ENCODE data around the gene TXLNA.

Gene TXLNA

GRCh38 chr1:32215629-32216480, 36.4 kb downstream of the TXLNA start:
- DNase-seq, result peak; percentile 25

- no peak for DNase-seq
Measured at GRCh38 chr1:32216566-32216965, 37.1 kb downstream of the TXLNA start.

GRCh38 chr1:32219022-32219421, 39.5 kb downstream of the TXLNA start:
- no peak for DNase-seq

- no peak for DNase-seq
Measured at GRCh38 chr1:32220746-32221580, 41.5 kb downstream of the TXLNA start.

DNA sequence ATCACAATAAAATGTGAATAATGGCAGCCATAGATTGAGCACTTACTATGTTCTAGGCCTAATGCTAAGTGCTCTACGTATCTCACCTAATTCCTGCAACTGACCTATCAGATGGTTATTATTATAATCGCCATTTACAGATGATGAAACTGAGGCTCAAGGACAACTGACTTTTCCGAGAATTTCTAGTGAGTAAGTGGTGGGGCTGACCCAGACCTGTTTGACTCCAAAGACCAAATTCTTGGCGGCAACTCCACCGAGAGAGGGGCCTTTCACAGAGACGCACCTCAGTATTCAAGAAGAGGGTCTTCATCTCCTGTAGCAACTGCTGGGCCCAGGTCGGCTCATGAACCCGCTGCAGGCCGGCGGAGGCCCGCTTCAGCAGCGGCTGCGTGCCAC, 42.1 kb downstream of the TXLNA start:
- no peak for DNase-seq

GRCh38 chr1:32221980-32222755, 42.7 kb downstream of the TXLNA start, which contains the start of the genes EIF3I and TMEM234:
Gene EIF3I, plus strand, starts transcription at chr1:32222407. Its CDS starts 35 bp downstream, at chr1:32222442.
Gene TMEM234, minus strand, starts transcription at chr1:32222353. Its CDS starts 31 bp downstream, at chr1:32222322.
- DNase-seq, result peak; percentile 96

DNA sequence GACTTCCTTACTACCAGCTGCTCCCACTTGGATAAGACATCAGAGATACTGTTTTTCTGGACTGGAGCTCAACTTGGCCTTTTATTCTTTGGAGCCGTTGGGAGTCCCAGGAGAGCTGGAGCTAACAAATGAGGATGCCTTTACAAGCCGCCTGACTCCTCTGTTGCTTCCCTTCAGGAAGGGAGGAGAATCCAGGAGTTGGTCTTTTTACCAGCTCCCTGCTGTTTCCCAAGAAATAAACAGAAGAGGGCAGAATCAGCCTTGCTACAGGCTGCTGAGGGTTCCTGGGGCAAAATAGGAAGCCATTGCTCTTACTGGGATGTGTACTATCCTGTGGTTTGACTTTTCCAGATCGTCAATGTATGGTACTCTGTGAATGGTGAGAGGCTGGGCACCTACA, 44.2 kb downstream of the TXLNA start:
- no peak for DNase-seq

DNA sequence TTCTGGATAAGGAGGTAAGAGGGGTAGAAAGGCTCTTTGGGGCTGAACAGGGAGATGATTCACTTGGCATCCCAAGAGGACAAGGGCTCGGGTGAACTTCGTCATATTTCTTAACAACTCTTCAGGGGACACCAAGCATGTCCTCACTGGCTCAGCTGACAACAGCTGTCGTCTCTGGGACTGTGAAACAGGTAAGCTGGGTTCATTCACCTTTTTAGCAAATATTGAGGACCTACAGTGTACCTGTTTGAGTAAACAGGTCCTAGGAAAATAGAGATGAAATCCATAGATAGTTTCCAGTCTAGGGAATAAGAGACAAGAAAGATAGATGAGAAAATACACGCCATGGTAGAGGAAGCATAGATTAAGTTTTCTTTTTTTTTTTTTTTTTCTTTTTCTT, 44.8 kb downstream of the TXLNA start:
- DNase-seq, result no peak

DNA sequence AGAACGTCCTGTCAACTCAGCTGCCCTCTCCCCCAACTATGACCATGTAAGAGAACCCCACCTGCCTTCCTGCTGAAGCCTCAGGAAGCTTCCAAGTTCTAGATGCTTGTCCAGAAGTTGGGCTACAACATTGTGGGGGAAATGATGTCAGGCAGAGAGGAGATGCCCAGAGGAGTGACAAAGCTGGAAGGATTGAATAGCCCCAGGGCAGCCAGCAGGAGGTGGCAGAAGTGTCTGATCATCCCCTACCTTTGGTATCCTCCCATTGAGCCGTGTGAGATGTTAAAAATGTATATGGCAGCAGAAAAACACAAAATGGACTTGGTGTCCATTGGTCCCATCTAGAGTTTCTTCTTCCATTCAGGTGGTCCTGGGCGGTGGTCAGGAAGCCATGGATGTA, 49.3 kb downstream of the TXLNA start:
- DNase-seq, result no peak

- no peak for DNase-seq
Measured at GRCh38 chr1:32231843-32232432, 52.5 kb downstream of the TXLNA start.

DNA sequence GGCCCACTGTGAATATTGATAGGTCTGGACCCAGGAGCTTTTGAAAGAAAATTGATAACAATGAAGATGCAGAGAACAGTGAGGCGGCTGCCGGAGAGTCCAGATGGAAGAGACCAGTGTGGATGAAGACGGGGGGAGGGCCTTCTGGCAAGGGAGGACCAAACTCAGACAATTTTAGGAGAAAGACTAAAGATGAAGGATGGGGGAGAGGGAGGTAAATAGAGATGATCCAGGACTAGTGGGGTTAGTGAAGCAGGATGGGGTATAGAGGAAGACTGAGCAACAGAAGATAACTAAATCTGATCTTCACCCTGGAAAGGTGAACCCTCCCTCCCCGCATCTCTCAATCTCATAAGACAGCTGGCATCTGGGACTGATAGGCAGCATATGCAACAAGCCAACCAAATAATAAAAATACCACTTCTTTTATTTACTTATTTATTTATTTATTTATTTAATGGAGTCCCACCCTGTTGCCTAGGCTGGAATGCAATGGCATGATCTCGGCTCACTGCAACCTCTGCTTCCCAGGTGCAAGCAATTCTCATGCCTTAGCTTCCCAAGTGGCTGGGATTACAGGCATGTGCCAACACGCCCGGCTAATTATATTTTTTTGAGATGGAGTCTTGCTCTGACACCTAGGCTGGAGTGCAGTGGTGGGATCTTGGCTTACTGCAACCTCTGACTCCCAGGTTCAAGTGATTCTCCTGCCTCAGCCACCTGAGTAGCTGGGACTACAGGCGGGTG, 53.3 kb downstream of the TXLNA start:
- no peak for DNase-seq

DNA sequence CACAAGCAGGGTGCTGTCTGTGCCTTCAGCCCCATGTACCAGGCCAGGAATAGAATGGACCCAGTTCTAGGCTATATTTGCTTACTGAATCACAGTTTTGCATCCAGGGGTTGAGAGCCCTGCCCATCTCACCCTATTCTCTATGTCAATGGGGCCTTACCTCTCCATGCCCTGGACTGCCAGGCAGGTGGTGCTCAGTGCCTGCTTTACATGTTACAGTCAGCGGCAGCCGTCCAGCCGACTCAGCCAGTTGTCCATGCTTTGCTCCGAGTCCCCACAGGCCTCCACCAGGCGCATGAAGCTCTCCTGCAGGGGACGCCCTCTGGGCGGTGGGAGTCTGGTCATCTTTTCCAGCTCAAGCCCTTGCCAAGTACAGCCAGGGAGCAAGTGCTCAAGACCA, 55.3 kb downstream of the TXLNA start:
- DNase-seq, result no peak

- no peak for DNase-seq
Measured at GRCh38 chr1:32239337-32239736, 59.9 kb downstream of the TXLNA start.

GRCh38 chr1:32239790-32240139, 60.3 kb downstream of the TXLNA start:
- no peak for DNase-seq

DNA sequence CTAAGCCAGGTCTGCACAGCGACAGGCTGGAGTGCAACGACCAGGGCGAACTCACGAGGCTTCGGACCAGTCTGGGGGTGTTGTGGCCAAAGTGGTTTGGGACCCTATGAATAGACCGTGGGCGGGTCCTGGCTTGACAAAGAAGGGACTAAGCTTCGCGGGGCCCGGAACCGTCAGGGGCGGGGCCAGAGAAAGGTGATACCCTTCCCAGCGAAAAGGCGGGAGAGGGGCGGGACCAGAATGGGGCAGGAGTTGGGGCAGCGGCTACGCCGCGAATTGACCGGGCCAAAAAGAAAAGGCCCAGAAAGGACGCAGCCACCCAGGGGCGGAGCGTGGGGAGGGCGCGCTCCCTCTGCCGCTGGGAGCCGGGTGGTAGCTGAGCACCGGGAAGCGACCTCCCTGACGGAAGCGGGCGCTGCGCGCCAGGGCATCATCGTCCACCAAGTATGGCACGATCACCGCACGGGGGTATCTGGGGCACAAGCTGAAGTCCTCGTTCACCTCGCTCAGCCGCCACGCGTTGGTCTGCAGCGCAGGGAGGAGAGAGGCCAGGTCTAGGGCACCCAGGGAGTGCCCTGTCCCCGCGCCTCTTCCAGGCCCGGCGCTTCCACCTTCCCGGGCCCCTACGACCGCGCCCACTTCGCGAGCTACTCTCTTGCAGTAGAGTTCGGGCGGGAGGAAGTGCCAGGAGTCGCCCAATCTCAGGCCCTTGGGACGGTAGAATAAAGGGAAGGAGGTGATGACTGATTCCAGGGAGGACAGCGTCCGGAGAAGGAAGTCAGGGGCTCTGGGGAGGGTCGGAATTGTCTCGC, 60.9 kb downstream of the TXLNA start:
- DNase-seq, result no peak

GRCh38 chr1:32241001-32241763, 61.7 kb downstream of the TXLNA start:
- DNase-seq, result no peak

DNA sequence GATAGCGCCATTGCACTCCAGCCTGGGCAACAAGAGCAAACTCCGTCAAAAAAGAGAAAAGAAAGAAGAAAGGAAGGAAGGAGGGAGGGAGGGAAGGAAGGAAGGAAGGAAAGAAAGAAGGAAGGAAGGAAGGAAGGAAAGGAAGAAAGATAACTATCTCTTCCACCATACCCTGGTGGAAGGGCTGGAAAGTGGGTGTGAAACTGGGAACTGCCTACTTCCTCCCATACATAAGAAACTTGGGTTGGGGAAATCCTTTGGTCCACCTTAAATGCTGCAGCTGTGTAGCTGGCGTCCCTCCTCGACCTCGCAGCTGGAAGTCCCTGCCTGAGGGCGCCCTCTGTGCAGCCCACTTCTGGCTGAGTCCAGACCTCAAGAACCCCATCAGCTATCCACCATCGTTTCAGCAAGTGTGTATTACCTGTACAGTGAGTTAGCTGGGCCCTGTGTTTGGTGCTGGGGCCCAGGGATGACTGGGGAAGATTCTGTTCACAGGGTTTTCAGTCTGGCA, 62.9 kb downstream of the TXLNA start:
- DNase-seq, result no peak

- DNase-seq, result no peak
Measured at GRCh38 chr1:32246888-32247273, 67.4 kb downstream of the TXLNA start, which contains the start of gene FAM167B. Gene FAM167B, plus strand, starts transcription at chr1:32247222. Its CDS starts 200 bp downstream, at chr1:32247422.

GRCh38 chr1:32247452-32247851, 68.0 kb downstream of the TXLNA start:
- DNase-seq, result no peak
